Type B pancreatic cell (in vitro differentiated cells): ENCODE results near the gene NCAM1. TPM values are rescaled to one million over a fixed set of nuclear protein-coding genes. Genes with fewer than 3 reads are reported as not detected.
A peak's percentile ranks its signal among the peaks of the same experiment; 100 is the strongest.

Source experiments
- DNase-seq: peaks from one replicate; pipeline ENCODE4 v3.0.0; 2021; ENCODE audit warnings: mixed read lengths; ENCODE audit not compliant: unreplicated experiment; ENCODE audit errors: extremely low spot score
- H3K27ac Mint-ChIP-seq: 2 replicates; pipeline ENCODE4 v1.8.0; 2021; ENCODE audit warnings: mild to moderate bottlenecking, mixed read lengths
- H3K27me3 Mint-ChIP-seq: 2 replicates; pipeline ENCODE4 v1.8.0; 2021; ENCODE audit warnings: mixed read lengths
- H3K36me3 Mint-ChIP-seq: 2 replicates; pipeline ENCODE4 v1.8.0; 2021; ENCODE audit warnings: mixed read lengths
- H3K4me1 Mint-ChIP-seq: one replicate; pipeline ENCODE4 v1.8.0; 2021; ENCODE audit warnings: mixed read lengths; ENCODE audit not compliant: unreplicated experiment
- H3K4me3 Mint-ChIP-seq: 2 replicates; pipeline ENCODE4 v1.8.0; 2021; ENCODE audit warnings: mild to moderate bottlenecking, mixed read lengths
- H3K9me3 Mint-ChIP-seq: 2 replicates; pipeline ENCODE4 v1.8.0; 2021; ENCODE audit warnings: mixed read lengths
- total RNA-seq: library from RNA; stranded (reverse); gene quantifications from 2 replicates; pipeline ENCODE4 v1.2.1, GENCODE V29; 2021; ENCODE audit warnings: low replicate concordance
- TF ChIP-seq, protein P1 (sequence below): fragments of 200-600 bp; sonication (generic); conservative IDR thresholded peaks from 2 replicates; pipeline ENCODE4 v1.5.0; 2021; ENCODE audit warnings: antibody characterized with exemption, mild to moderate bottlenecking

Gene NCAM1
- total RNA-seq, 1 donor from 2014 or later = 106 TPM

DNA sequence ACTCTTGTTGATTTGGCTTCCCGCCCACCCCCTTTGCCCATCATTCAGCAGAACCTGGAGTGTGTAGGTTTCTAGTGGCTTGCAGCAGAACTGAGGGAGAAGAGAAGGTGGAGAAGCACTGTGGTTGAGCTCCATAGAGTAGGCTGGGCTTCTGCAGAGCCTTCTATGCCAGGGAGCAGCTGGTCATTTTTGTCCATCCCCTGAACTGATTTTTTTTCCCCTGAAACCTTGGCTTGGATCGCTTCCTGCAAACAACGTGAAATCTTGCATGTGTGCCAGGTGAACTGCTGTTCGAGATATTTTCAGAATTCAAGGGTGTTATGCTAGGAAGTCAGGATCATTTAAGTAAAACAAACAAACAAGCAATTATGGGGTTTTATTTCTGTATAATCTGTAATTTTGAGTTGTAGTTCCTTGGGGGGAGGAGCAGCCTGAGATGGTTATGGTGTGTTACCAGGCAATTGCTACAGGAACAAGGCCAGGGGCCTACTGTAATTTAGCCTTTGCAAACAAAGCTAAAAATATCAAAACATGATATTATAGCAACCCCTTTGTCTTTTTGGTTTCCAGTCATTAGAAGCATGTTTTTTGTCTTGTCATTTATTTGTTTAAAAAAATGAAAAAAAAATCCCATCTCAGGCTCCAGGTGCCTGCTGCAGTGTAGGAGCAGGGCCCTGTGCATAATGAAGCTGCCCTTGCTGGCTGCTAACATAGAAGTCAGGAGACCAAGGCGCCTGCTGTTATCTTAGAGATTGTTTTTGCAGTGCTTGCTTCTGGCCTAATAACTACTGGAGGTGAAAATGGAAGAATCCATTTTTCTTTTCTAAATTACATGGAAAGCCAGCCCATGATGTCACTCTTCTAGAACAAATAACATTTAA lies 200.7 kb downstream of the NCAM1 start:
- TF ChIP-seq, protein P1, sequence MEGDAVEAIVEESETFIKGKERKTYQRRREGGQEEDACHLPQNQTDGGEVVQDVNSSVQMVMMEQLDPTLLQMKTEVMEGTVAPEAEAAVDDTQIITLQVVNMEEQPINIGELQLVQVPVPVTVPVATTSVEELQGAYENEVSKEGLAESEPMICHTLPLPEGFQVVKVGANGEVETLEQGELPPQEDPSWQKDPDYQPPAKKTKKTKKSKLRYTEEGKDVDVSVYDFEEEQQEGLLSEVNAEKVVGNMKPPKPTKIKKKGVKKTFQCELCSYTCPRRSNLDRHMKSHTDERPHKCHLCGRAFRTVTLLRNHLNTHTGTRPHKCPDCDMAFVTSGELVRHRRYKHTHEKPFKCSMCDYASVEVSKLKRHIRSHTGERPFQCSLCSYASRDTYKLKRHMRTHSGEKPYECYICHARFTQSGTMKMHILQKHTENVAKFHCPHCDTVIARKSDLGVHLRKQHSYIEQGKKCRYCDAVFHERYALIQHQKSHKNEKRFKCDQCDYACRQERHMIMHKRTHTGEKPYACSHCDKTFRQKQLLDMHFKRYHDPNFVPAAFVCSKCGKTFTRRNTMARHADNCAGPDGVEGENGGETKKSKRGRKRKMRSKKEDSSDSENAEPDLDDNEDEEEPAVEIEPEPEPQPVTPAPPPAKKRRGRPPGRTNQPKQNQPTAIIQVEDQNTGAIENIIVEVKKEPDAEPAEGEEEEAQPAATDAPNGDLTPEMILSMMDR = no peak
- Mint-ChIP-seq H3K4me3 (peak overlapping the region; percentile 21), H3K4me1 (peaks cover 39% of the 10 kb centered on the region), H3K27ac (peak overlapping the region; percentile 22), H3K27me3 (no peaks in the 10 kb centered on the region), H3K36me3 (peaks cover 8% of the 10 kb centered on the region), H3K9me3 (no peaks in the 10 kb centered on the region)
- DNase-seq = no peak

GRCh38 chr11:113162592-113162962 lies 201.4 kb downstream of the NCAM1 start:
- TF ChIP-seq, protein P1 = peak; percentile 64
- no peaks in the 10 kb centered on the region for H3K27me3 Mint-ChIP-seq
- H3K27ac Mint-ChIP-seq = peak overlapping the region; percentile 15
- H3K4me3 Mint-ChIP-seq = peak overlapping the region; percentile 12
- H3K4me1 Mint-ChIP-seq = peaks cover 40% of the 10 kb centered on the region
- no peaks in the 10 kb centered on the region for H3K9me3 Mint-ChIP-seq
- peaks cover 8% of the 10 kb centered on the region for H3K36me3 Mint-ChIP-seq
- no peak for DNase-seq

- DNase-seq = no peak
- no peak overlapping the region for H3K27ac Mint-ChIP-seq
- H3K36me3 Mint-ChIP-seq = peaks cover 8% of the 10 kb centered on the region
- H3K4me1 Mint-ChIP-seq = peaks cover 45% of the 10 kb centered on the region
- H3K4me3 Mint-ChIP-seq = no peak overlapping the region
- H3K27me3 Mint-ChIP-seq = no peaks in the 10 kb centered on the region
- TF ChIP-seq, protein P1 = no peak
- no peaks in the 10 kb centered on the region for H3K9me3 Mint-ChIP-seq
Observed at GRCh38 chr11:113163291-113164030, 202.2 kb downstream of the NCAM1 start.

GRCh38 chr11:113166280-113166679 lies 205.1 kb downstream of the NCAM1 start:
- H3K27me3 Mint-ChIP-seq = no peaks in the 10 kb centered on the region
- no peak overlapping the region for H3K4me3 Mint-ChIP-seq
- peaks cover 49% of the 10 kb centered on the region for H3K4me1 Mint-ChIP-seq
- H3K9me3 Mint-ChIP-seq = no peaks in the 10 kb centered on the region
- H3K36me3 Mint-ChIP-seq = peaks cover 8% of the 10 kb centered on the region
- TF ChIP-seq, protein P1 = no peak
- DNase-seq = no peak
- no peak overlapping the region for H3K27ac Mint-ChIP-seq

GRCh38 chr11:113167599-113167998 lies 206.4 kb downstream of the NCAM1 start:
- no peak overlapping the region for H3K27ac Mint-ChIP-seq
- H3K4me1 Mint-ChIP-seq = peaks cover 42% of the 10 kb centered on the region
- no peak overlapping the region for H3K4me3 Mint-ChIP-seq
- no peaks in the 10 kb centered on the region for H3K9me3 Mint-ChIP-seq
- TF ChIP-seq, protein P1 = no peak
- peaks cover 2% of the 10 kb centered on the region for H3K27me3 Mint-ChIP-seq
- DNase-seq = no peak
- H3K36me3 Mint-ChIP-seq = peaks cover 7% of the 10 kb centered on the region
